RPMI7951 (cell line): Measurements from ENCODE around the gene C11orf16. TPM values are rescaled to one million over a fixed set of nuclear protein-coding genes. Genes with fewer than 3 reads are reported as not detected.
A peak's percentile ranks its signal among the peaks of the same experiment; 100 is the strongest.
"Not testable (repeated sequence)": the region's sequence is repeated elsewhere in the genome, so short reads cannot be mapped to it uniquely, and the experiment has no call there.

ENCODE experiments used
- DNase-seq: peaks from one replicate; pipeline ENCODE4 v3.0.0-alpha.2; 2012; ENCODE audit warnings: low read depth
- total RNA-seq: library from RNA; depleted of rRNA; stranded (reverse); fragments of >200 nt; shearing (Covaris generic); gene quantifications from 2 replicates; pipeline ENCODE4 v1.2.3, GENCODE V29; 2014; rRNA removed

Gene C11orf16
- total RNA-seq, 1 experiment from 2014 or later = not detected

DNA sequence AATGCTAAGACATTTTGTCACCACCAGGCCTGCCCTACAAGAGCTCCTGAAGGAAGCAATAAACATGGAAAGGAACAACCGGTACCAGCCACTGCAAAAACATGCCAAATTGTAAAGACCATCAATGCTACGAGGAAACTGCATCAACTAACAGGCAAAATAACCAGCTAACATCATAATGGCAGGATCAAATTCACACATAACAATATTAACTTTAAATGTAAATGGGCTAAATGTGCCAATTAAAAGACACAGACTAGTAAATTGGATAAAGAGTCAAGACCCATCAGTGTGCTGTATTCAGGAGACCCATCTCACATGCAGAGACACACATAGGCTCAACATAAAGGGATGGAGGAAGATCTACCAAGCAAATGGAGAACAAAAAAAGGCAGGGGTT, 41.6 kb downstream of the C11orf16 start:
- DNase-seq = not testable (repeated sequence)

DNA sequence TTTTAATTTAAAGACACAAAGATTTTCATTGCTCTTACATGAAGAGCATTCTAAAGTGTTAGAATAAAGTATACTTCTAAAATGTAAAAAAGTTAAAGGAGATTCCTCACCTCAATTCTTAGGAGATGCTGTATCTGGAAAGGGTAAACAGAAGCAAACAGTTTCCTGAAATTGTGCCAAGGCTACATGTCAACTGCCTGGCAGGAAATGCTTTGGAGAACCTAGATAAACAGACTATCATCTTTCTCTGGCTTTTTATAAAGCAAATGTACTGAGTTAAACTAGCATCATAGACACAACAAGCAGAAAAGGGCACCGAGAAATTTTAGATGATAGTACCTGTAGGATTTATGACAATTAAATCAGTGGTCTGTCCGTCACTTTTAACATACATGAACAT, 46.4 kb downstream of the C11orf16 start:
- no peak for DNase-seq

DNA sequence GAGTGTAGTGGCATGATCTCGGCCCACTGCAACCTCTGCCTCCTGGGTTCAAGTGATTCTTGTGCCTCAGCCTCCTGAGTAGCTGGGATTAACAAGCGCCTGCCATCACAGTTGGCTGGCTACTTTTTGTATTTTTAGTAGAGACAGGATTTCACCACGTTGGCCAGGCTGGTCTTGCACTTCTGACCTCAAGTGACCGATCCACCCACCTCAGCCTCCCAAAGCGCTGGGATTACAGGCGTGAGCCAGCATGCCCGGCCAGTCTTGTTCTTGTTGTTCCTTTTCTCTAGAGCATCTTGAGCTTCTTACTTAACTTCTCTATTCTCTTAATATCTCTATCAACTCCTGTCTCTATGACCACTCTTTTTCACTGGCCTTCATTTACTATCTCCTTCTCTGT, 51.2 kb downstream of the C11orf16 start:
- DNase-seq = not testable (repeated sequence)

GRCh38 chr11:8878771-8879170, 54.0 kb downstream of the C11orf16 start:
- no peak for DNase-seq

GRCh38 chr11:8873741-8874405, 58.9 kb downstream of the C11orf16 start:
- DNase-seq = peak; percentile 14

DNA sequence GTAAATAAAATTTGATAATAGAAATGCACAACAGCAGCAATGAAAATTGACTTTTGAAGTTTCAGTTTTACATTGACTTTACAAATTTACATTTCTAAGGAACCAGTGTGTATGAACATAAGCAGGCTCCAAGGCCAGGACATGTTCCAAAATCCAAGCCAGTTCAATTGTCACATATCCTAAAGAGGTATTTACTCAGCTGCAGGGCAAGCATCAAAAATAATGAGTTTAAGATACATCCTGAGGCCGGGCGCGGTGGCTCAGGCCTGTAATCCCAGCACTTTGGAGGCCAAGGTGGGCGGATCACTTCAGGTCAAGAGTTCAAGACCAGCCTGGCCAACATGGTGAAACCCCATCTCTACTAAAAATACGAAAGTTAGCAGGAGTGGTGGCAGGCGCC, 60.8 kb downstream of the C11orf16 start:
- DNase-seq = peak; percentile 14

DNA sequence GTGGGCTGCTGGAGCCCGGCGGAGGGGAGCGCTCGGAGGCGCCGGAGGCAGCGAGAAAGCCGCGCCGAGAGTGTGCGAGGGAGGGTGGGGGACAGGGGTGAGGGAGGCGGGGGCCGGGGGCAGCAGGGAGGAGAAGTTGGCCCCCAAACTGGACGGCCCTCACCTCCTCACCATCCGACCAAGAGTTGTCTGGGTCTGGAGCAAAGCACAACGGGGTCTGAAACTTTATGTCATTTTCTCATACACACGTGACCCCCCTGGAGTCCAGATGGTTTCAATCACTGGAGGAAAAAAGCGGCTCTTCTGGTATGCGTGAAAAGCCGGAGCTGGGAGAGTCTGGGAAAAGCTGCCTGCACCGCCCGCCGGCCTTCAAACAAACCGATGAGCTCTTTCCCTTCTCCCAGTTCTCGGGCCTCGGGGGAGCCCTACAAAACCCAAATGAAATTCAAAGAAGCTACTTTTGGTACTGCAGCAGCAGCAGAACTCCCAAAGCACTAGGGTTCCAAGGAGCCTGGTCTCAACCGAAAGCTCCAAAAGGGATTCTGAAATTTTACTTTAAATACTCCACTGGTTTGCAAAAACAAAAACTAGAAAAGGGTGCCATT, 61.5 kb downstream of the C11orf16 start:
- DNase-seq = peak; percentile 96

DNA sequence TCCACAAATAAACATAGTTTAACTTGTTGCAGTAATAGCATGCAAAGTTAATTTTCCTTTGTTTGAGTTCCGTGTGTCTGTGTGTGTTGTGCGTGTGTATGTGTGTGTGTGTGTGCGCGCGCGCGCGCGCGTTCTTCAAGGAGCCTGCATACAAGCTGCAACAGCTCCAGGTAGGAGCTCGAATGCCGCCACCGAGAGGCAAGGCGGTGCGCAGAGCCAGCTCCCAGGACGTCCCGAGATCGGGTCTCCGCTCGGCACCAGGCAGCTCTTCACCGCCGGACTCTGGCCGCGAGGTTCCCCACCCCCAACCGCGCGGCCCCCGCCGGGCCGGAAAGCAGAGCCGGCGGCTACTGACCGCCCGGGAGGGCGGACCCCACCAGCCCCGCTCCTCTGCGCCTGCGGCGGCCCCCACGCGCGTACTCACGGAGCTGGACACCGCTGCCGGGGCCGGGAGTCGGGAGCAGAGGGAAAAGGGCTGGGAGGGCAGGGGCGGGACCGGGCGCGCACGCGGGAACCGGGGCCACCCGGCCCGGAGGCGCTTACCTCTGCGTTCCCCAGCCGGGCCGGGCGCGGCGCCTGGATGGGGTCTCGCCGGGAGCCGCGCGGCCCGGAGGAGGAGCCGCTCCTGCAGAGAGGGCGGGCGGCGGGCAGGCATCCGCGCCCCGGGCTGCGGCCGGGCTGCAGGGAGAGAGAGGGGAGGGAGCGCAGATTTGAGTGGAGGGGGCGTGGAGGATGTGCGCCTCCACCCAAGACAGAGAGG, 62.2 kb downstream of the C11orf16 start:
- DNase-seq = peak; percentile 76

Other genes starting within 250 kb of the C11orf16 start
- 36.5 and 46.2 TPM in 2 replicates for gene AKIP1, start 21.8 kb downstream of the C11orf16 start, total RNA-seq
- not detected in 2 replicates for gene ASCL3, start 10.1 kb upstream of the C11orf16 start, total RNA-seq
- gene TMEM9B, start 31.5 kb upstream of the C11orf16 start, total RNA-seq = 38.4 and 40.6 TPM in 2 replicates
- 31.7 and 31.8 TPM in 2 replicates for gene NRIP3, start 71.1 kb upstream of the C11orf16 start, total RNA-seq
- gene SCUBE2, start 158.7 kb upstream of the C11orf16 start, total RNA-seq = 0.36 and 0.88 TPM in 2 replicates